H9 (cell line): ENCODE measurements around the gene BZW2. TPM values are rescaled to one million over a fixed set of nuclear protein-coding genes. Genes with fewer than 3 reads are reported as not detected.
A peak's percentile ranks its signal among the peaks of the same experiment; 100 is the strongest.
"Not testable (repeated sequence)": the region's sequence is repeated elsewhere in the genome, so short reads cannot be mapped to it uniquely, and the experiment has no call there.

Source experiments
- DNase-seq: peaks from one replicate; pipeline ENCODE4 v3.0.0-alpha.2; 2017
- H2AFZ ChIP-seq: one replicate; pipeline ENCODE4 v1.6.1; 2013; ENCODE audit warnings: mild to moderate bottlenecking, low read length, control low read depth, moderate library complexity
- H2AK5ac ChIP-seq: 2 replicates; pipeline ENCODE4 v1.6.1; 2013; ENCODE audit warnings: low read length, control low read depth, mixed read lengths; ENCODE audit not compliant: insufficient read length
- H2BK120ac ChIP-seq: one replicate; pipeline ENCODE4 v1.6.1; 2013; ENCODE audit warnings: low read depth, mild to moderate bottlenecking, low read length, control low read depth, inconsistent platforms; ENCODE audit not compliant: poor library complexity, severe bottlenecking
- H2BK12ac ChIP-seq: 2 replicates; pipeline ENCODE4 v1.6.1; 2013; ENCODE audit warnings: low read length, control low read depth, mixed read lengths, low read depth; ENCODE audit not compliant: insufficient read length
- H2BK15ac ChIP-seq: 2 replicates; pipeline ENCODE4 v1.6.1; 2013; ENCODE audit warnings: low read depth, low read length, control low read depth
- H2BK20ac ChIP-seq: one replicate; pipeline ENCODE4 v1.6.1; 2013; ENCODE audit warnings: low read depth, mild to moderate bottlenecking, low read length, control low read depth, inconsistent platforms; ENCODE audit not compliant: poor library complexity, severe bottlenecking
- H2BK5ac ChIP-seq: 2 replicates; pipeline ENCODE4 v1.6.1; 2013; ENCODE audit warnings: low read length, control low read depth, mixed read lengths; ENCODE audit not compliant: insufficient read length
- H3K14ac ChIP-seq: 2 replicates; pipeline ENCODE4 v1.6.1; 2013; ENCODE audit warnings: low read length, control low read depth; ENCODE audit not compliant: insufficient read depth
- H3K18ac ChIP-seq: 2 replicates; pipeline ENCODE4 v1.6.1; 2013; ENCODE audit warnings: low read depth, mild to moderate bottlenecking, mixed read lengths, low read length, control low read depth; ENCODE audit not compliant: insufficient read length
- H3K23ac ChIP-seq: 2 replicates; pipeline ENCODE4 v1.6.1; 2013; ENCODE audit warnings: low read length, control low read depth, mixed read lengths, low read depth; ENCODE audit not compliant: insufficient read length
- H3K23me2 ChIP-seq: 2 replicates; pipeline ENCODE4 v1.6.1; 2013; ENCODE audit warnings: low read depth, mild to moderate bottlenecking, mixed read lengths, low read length, control low read depth; ENCODE audit not compliant: insufficient read length, poor library complexity, severe bottlenecking
- H3K27ac ChIP-seq: 2 replicates; pipeline ENCODE4 v1.5.1; 2013; ENCODE audit warnings: low read length, control low read depth, mixed read lengths, low read depth; ENCODE audit not compliant: insufficient read length
- H3K27me3 ChIP-seq: 2 replicates; pipeline ENCODE4 v1.6.1; 2013; ENCODE audit warnings: low read length, control low read depth, inconsistent platforms; ENCODE audit not compliant: insufficient read depth
- H3K4ac ChIP-seq: 2 replicates; pipeline ENCODE4 v1.6.1; 2013; ENCODE audit warnings: low read depth, mild to moderate bottlenecking, control low read depth, inconsistent platforms, low read length, moderate library complexity
- H3K4me1 ChIP-seq: 2 replicates; pipeline ENCODE4 v1.6.1; 2013; ENCODE audit warnings: low read length, control low read depth, inconsistent platforms; ENCODE audit not compliant: insufficient read depth
- H3K4me2 ChIP-seq: 2 replicates; pipeline ENCODE4 v1.6.1; 2013; ENCODE audit warnings: low read length, control low read depth, mixed read lengths; ENCODE audit not compliant: insufficient read length, insufficient read depth
- H3K56ac ChIP-seq: 2 replicates; pipeline ENCODE4 v1.6.1; 2013; ENCODE audit warnings: low read depth, mild to moderate bottlenecking, mixed read lengths, low read length, control low read depth; ENCODE audit not compliant: insufficient read length
- H3K79me1 ChIP-seq: 2 replicates; pipeline ENCODE4 v1.6.1; 2013; ENCODE audit warnings: low read depth, mild to moderate bottlenecking, moderate library complexity, low read length, control low read depth, inconsistent platforms; ENCODE audit not compliant: insufficient read depth, poor library complexity, severe bottlenecking
- H3K79me2 ChIP-seq: 2 replicates; pipeline ENCODE4 v1.6.1; 2013; ENCODE audit warnings: low read length, control low read depth, inconsistent platforms; ENCODE audit not compliant: insufficient read depth
- H3K9ac ChIP-seq: 2 replicates; pipeline ENCODE4 v1.6.1; 2013; ENCODE audit warnings: low read length, control low read depth, mixed read lengths; ENCODE audit not compliant: insufficient read length; ENCODE audit errors: extremely low read depth
- H3K9me3 ChIP-seq: one replicate; pipeline ENCODE4 v1.6.1; 2013; ENCODE audit warnings: low read depth, low read length, inconsistent platforms; ENCODE audit not compliant: control insufficient read depth
- H3T11ph ChIP-seq: one replicate; pipeline ENCODE4 v1.6.1; 2013; ENCODE audit warnings: mild to moderate bottlenecking, low read length, control low read depth, inconsistent platforms
- H4K20me1 ChIP-seq: one replicate; pipeline ENCODE4 v1.6.1; 2013; ENCODE audit not compliant: control insufficient read depth, insufficient read length, insufficient read depth
- H4K5ac ChIP-seq: 2 replicates; pipeline ENCODE4 v1.6.1; 2013; ENCODE audit warnings: low read depth, mild to moderate bottlenecking, mixed read lengths, low read length, control low read depth; ENCODE audit not compliant: insufficient read length
- H4K8ac ChIP-seq: replicated peaks from 2 replicates; pipeline ENCODE4 v1.6.1; 2013; ENCODE audit warnings: low read length, control low read depth, mixed read lengths, low read depth; ENCODE audit not compliant: insufficient read length
- H4K91ac ChIP-seq: 2 replicates; pipeline ENCODE4 v1.6.1; 2013; ENCODE audit warnings: low read depth, mild to moderate bottlenecking, moderate library complexity, mixed read lengths, low read length, control low read depth; ENCODE audit not compliant: insufficient read length
- H3K27ac Mint-ChIP-seq, 3 experiments: 2 replicates in 2 of 3; 3 replicates in 1 of 3; pipeline ENCODE4 v1.8.0; 2020 to 2021; ENCODE audit warnings: mixed read lengths in 3 of 3, mild to moderate bottlenecking in 1 of 3, moderate library complexity in 1 of 3
- H3K27me3 Mint-ChIP-seq: 2 replicates; pipeline ENCODE4 v1.8.0; 2021; ENCODE audit warnings: low read depth, mild to moderate bottlenecking, moderate library complexity, mixed read lengths
- H3K36me3 Mint-ChIP-seq, 3 experiments: 2 replicates in 2 of 3; 3 replicates in 1 of 3; pipeline ENCODE4 v1.8.0; 2020 to 2021; ENCODE audit warnings: low read depth in 3 of 3, mixed read lengths in 3 of 3; ENCODE audit not compliant: insufficient read depth in 1 of 3
- H3K4me1 Mint-ChIP-seq, 2 experiments: 2 replicates each; pipeline ENCODE4 v1.8.0; 2020; ENCODE audit warnings: mixed read lengths in 2 of 2
- H3K4me3 Mint-ChIP-seq, 2 experiments: 2 replicates in 1 of 2; 3 replicates in 1 of 2; pipeline ENCODE4 v1.8.0; 2020 to 2021; ENCODE audit warnings: mild to moderate bottlenecking in 2 of 2, mixed read lengths in 2 of 2, moderate library complexity in 1 of 2
- H3K9me3 Mint-ChIP-seq, 2 experiments: 2 replicates in 1 of 2; 3 replicates in 1 of 2; pipeline ENCODE4 v1.8.0; 2020; ENCODE audit warnings: mild to moderate bottlenecking in 2 of 2, mixed read lengths in 2 of 2, moderate library complexity in 1 of 2
- CTCF ChIP-seq: fragments of 200-600 bp; sonication (generic); conservative IDR thresholded peaks from 3 replicates; pipeline ENCODE4 v1.8.0; 2021; ENCODE audit warnings: antibody characterized with exemption, mild to moderate bottlenecking
- WGBS: extraction: QIAGEN DNeasy Blood & Tissue Kit; methylation state at CpG from one replicate; pipeline ENCODE4 v1.1.7; 2013; ENCODE audit warnings: missing lambda C conversion rate, low lambda C conversion rate, mixed read lengths; ENCODE audit not compliant: insufficient read length; ENCODE audit errors: extremely low coverage; 5-methylcytosine and 5-hydroxymethylcytosine counted together
- total RNA-seq: library from RNA; stranded (reverse); gene quantifications from 2 replicates; pipeline ENCODE4 v1.2.1, GENCODE V29; 2021

Gene BZW2
- total RNA-seq, 1 experiment from 2014 or later, result 64.6 TPM

GRCh38 chr7:16677978-16678494, 32.1 kb downstream of the BZW2 start:
- no peak for DNase-seq
- no peak overlapping the region for H4K5ac ChIP-seq
- TF ChIP-seq CTCF, result no peak
- no peak overlapping the region for H3K4ac ChIP-seq
- no peak overlapping the region for H3K9ac ChIP-seq
- H2BK20ac ChIP-seq, result no peak overlapping the region
- H3K18ac ChIP-seq, result no peak overlapping the region
- H3K36me3 Mint-ChIP-seq, result peaks cover 44 to 70% (median 67%) of the 10 kb centered on the region in 3 experiments
- no peaks in the 10 kb centered on the region for H3K9me3 ChIP-seq
- no peak overlapping the region for H3K4me3 Mint-ChIP-seq
- no peak overlapping the region for H4K8ac ChIP-seq
- H3K4me2 ChIP-seq, result no peak overlapping the region
- H2BK5ac ChIP-seq, result no peak overlapping the region
- no peak overlapping the region for H2BK15ac ChIP-seq
- H3K79me2 ChIP-seq, result no peaks in the 10 kb centered on the region
- no peak overlapping the region for H3K14ac ChIP-seq
- H2AFZ ChIP-seq, result no peak overlapping the region
- peaks cover 5 to 9% of the 10 kb centered on the region in 2 experiments for H3K4me1 Mint-ChIP-seq
- H3K27ac Mint-ChIP-seq, result no peak overlapping the region
- no peak overlapping the region for H2BK120ac ChIP-seq
- H3K4me1 ChIP-seq, result peaks cover 2% of the 10 kb centered on the region; the same call in 1 of the 2 replicates
- H3K27me3 Mint-ChIP-seq, result no peaks in the 10 kb centered on the region
- H3K56ac ChIP-seq, result no peak overlapping the region
- no CpG with 5 or more reads among the region's 12 CpGs for WGBS
- H3K27ac ChIP-seq, result no peak overlapping the region
- H2BK12ac ChIP-seq, result no peak overlapping the region
- H3T11ph ChIP-seq, result no peak overlapping the region
- no peak overlapping the region for H2AK5ac ChIP-seq
- H3K23me2 ChIP-seq, result no peaks in the 10 kb centered on the region
- no peak overlapping the region for H4K91ac ChIP-seq
- H4K20me1 ChIP-seq, result no peaks in the 10 kb centered on the region
- H3K27me3 ChIP-seq, result no peaks in the 10 kb centered on the region
- H3K23ac ChIP-seq, result no peak overlapping the region
- no peaks in the 10 kb centered on the region for H3K79me1 ChIP-seq
- H3K9me3 Mint-ChIP-seq, result no peaks in the 10 kb centered on the region

- not testable (repeated sequence) for H3K9me3 ChIP-seq, H2AK5ac ChIP-seq, H3K56ac ChIP-seq, H3K27me3 ChIP-seq, H2BK5ac ChIP-seq, H3K9ac ChIP-seq, H3T11ph ChIP-seq, H3K23ac ChIP-seq, H3K18ac ChIP-seq, H3K27me3 Mint-ChIP-seq, H3K9me3 Mint-ChIP-seq, H2BK12ac ChIP-seq, H3K4me3 Mint-ChIP-seq, H4K5ac ChIP-seq, H3K79me1 ChIP-seq, H3K79me2 ChIP-seq, H3K14ac ChIP-seq, H2BK120ac ChIP-seq, H3K4me1 Mint-ChIP-seq, H4K91ac ChIP-seq, H2BK15ac ChIP-seq, H3K27ac ChIP-seq, DNase-seq, H4K8ac ChIP-seq, H2BK20ac ChIP-seq, H3K23me2 ChIP-seq, H3K4me1 ChIP-seq, H3K4me2 ChIP-seq, H2AFZ ChIP-seq, H3K4ac ChIP-seq, H4K20me1 ChIP-seq
- WGBS, result no CpG with 5 or more reads among the region's 14 CpGs
- peaks cover 44 to 70% (median 67%) of the 10 kb centered on the region in 3 experiments for H3K36me3 Mint-ChIP-seq
- peak overlapping the region; percentile 19 to 41 (median 32); a peak in 5 of 7 replicates for H3K27ac Mint-ChIP-seq
These were observed 32.9 kb downstream of the BZW2 start for GRCh38 chr7:16678645-16679566.
